ENCODE data around the gene OGDHL.
"Not testable (repeated sequence)": the region's sequence is repeated elsewhere in the genome, so short reads cannot be mapped to it uniquely, and the experiment has no call there.

The OGDHL gene

GRCh38 chr10:49756031-49756430, 6.1 kb downstream of the OGDHL start:
- DNase-seq (ENCODE audit: low spot score) = no peak

- DNase-seq (ENCODE audit: low spot score) = not testable (repeated sequence)
These were observed 7.2 kb downstream of the OGDHL start for GRCh38 chr10:49754951-49755350.

GRCh38 chr10:49752584-49752983, 9.5 kb downstream of the OGDHL start:
- no peak for DNase-seq (ENCODE audit: low spot score)

- no peak for DNase-seq (ENCODE audit: low spot score)
These were observed 10.2 kb downstream of the OGDHL start for GRCh38 chr10:49751636-49752510.

GRCh38 chr10:49751216-49751615, 10.9 kb downstream of the OGDHL start:
- no peak for DNase-seq (ENCODE audit: low spot score)

GRCh38 chr10:49750546-49750945, 11.6 kb downstream of the OGDHL start:
- DNase-seq (ENCODE audit: low spot score) = no peak

- no peak for DNase-seq (ENCODE audit: low spot score)
These were observed 12.3 kb downstream of the OGDHL start for GRCh38 chr10:49749556-49750491.

GRCh38 chr10:49749144-49749543, 13.0 kb downstream of the OGDHL start:
- DNase-seq (ENCODE audit: low spot score) = no peak

GRCh38 chr10:49748006-49748405, 14.1 kb downstream of the OGDHL start:
- DNase-seq (ENCODE audit: low spot score) = no peak

GRCh38 chr10:49747303-49747646, 14.8 kb downstream of the OGDHL start:
- DNase-seq (ENCODE audit: low spot score) = no peak

- no peak for DNase-seq (ENCODE audit: low spot score)
These were observed 15.4 kb downstream of the OGDHL start for GRCh38 chr10:49746626-49747302.

- no peak for DNase-seq (ENCODE audit: low spot score)
These were observed 16.4 kb downstream of the OGDHL start for GRCh38 chr10:49745756-49746155.

- no peak for DNase-seq (ENCODE audit: low spot score)
These were observed 17.1 kb downstream of the OGDHL start for GRCh38 chr10:49744924-49745605.

GRCh38 chr10:49744091-49744685, 17.9 kb downstream of the OGDHL start:
- DNase-seq (ENCODE audit: low spot score) = no peak

GRCh38 chr10:49743464-49744075, 18.6 kb downstream of the OGDHL start:
- DNase-seq (ENCODE audit: low spot score) = no peak

- DNase-seq (ENCODE audit: low spot score) = no peak
These were observed 19.2 kb downstream of the OGDHL start for GRCh38 chr10:49742683-49743463.

- peak; percentile 8 for DNase-seq (ENCODE audit: low spot score)
These were observed 20.8 kb downstream of the OGDHL start for GRCh38 chr10:49741108-49741995.

- DNase-seq (ENCODE audit: low spot score) = no peak
These were observed 21.6 kb downstream of the OGDHL start for GRCh38 chr10:49740346-49741107.
